ENCODE measurements around the gene CEMIP.

- TF ChIP-seq, protein P1, sequence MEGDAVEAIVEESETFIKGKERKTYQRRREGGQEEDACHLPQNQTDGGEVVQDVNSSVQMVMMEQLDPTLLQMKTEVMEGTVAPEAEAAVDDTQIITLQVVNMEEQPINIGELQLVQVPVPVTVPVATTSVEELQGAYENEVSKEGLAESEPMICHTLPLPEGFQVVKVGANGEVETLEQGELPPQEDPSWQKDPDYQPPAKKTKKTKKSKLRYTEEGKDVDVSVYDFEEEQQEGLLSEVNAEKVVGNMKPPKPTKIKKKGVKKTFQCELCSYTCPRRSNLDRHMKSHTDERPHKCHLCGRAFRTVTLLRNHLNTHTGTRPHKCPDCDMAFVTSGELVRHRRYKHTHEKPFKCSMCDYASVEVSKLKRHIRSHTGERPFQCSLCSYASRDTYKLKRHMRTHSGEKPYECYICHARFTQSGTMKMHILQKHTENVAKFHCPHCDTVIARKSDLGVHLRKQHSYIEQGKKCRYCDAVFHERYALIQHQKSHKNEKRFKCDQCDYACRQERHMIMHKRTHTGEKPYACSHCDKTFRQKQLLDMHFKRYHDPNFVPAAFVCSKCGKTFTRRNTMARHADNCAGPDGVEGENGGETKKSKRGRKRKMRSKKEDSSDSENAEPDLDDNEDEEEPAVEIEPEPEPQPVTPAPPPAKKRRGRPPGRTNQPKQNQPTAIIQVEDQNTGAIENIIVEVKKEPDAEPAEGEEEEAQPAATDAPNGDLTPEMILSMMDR (conservative IDR thresholded peaks at IDR 0.05; ENCODE audit: low read depth in 2 of 2), result no peak
- TF ChIP-seq POLR2AphosphoS5 (IDR thresholded peaks at IDR 0.05; ENCODE audit: low read depth), result no peak
- no peak for TF ChIP-seq EZH2 (IDR thresholded peaks at IDR 0.05; ENCODE audit: low read depth, unreplicated experiment)
- no peak for TF ChIP-seq JUNB (IDR thresholded peaks at IDR 0.05; ENCODE audit: unreplicated experiment)
- TF ChIP-seq REST (IDR thresholded peaks at IDR 0.05; ENCODE audit: unreplicated experiment), result no peak
- no peak for TF ChIP-seq STAT1 (IDR thresholded peaks at IDR 0.05; ENCODE audit: unreplicated experiment)
- TF ChIP-seq EZH2phosphoT487 (IDR thresholded peaks at IDR 0.05; ENCODE audit: unreplicated experiment), result no peak
- no peak for TF ChIP-seq NANOG (IDR thresholded peaks at IDR 0.05; ENCODE audit: borderline replicate concordance)
- no peak for TF ChIP-seq ZNF114 (CRISPR knock-in tag; IDR thresholded peaks at IDR 0.05)
- TF ChIP-seq CREB1 (CRISPR knock-in tag; IDR thresholded peaks at IDR 0.05; ENCODE audit: low read depth), result no peak
Observed at GRCh38 chr15:80777826-80778620, 1.1 kb upstream of the CEMIP start.
